GM10248 (cell line): ENCODE data around the gene COL4A1.

Experiments used
- CTCF ChIA-PET: fragments of 300-600 bp; sonication (Branson Sonifier 250); formaldehyde crosslinking; extraction: SDS; loops from one replicate; lab custom pipeline; 2021; ENCODE audit warnings: antibody characterized with exemption; lab: Yijun Ruan, JAX
- POLR2A ChIA-PET: fragments of 350-650 bp; sonication (Branson Sonifier 250); formaldehyde crosslinking; extraction: SDS; loops from one replicate; lab custom pipeline; 2020; ENCODE audit warnings: antibody characterized with exemption; lab: Yijun Ruan, JAX
- DNase-seq: peaks from one replicate; pipeline ENCODE4 v3.0.0; 2012; ENCODE audit errors: extremely low spot score
- CTCF ChIP-seq: IDR thresholded peaks from 2 replicates; pipeline ENCODE4 v1.5.1; 2012; ENCODE audit warnings: mild to moderate bottlenecking, low read depth; ENCODE audit errors: extremely low read depth, missing control alignments, control extremely low read depth

Gene COL4A1

GRCh38 chr13:110155072-110155471, 151.9 kb downstream of the COL4A1 start:
- no peak for TF ChIP-seq CTCF
- ChIA-PET CTCF (interaction anchor here (3.0 kb wide), 1 partner anchor 9 kb away, joined by 10 read pairs; no protein-coding TSS in a partner anchor), POLR2A (no interaction called here)

GRCh38 chr13:110154410-110154933, 152.5 kb downstream of the COL4A1 start:
- TF ChIP-seq CTCF: no peak
- DNase-seq: no peak
- CTCF ChIA-PET: no interaction called here
- POLR2A ChIA-PET: no interaction called here

More at GRCh38 chr13:110155072-110155471, 151.9 kb downstream of the COL4A1 start:
- DNase-seq: no peak

GRCh38 chr13:110152351-110152750, 154.6 kb downstream of the COL4A1 start:
- POLR2A ChIA-PET: no interaction called here
- TF ChIP-seq CTCF: no peak
- CTCF ChIA-PET: interaction anchor here (0.8 kb wide), 1 partner anchor 9 kb away, joined by 5 read pairs; no protein-coding TSS in a partner anchor
- DNase-seq: no peak

- ChIA-PET CTCF (no interaction called here), POLR2A (no interaction called here)
- DNase-seq: no peak
- TF ChIP-seq CTCF: no peak
These were observed 155.5 kb downstream of the COL4A1 start for GRCh38 chr13:110151462-110151861.

GRCh38 chr13:110150384-110151101, 156.4 kb downstream of the COL4A1 start:
- ChIA-PET POLR2A (no interaction called here), CTCF (interaction anchor here (1.1 kb wide), 1 partner anchor 47 kb away, joined by 3 read pairs; no protein-coding TSS in a partner anchor)
- no peak for DNase-seq
- no peak for TF ChIP-seq CTCF

GRCh38 chr13:110149036-110149435, 157.9 kb downstream of the COL4A1 start:
- POLR2A ChIA-PET: no interaction called here
- CTCF ChIA-PET: interaction anchor here (0.9 to 1.8 kb wide), 7 partner anchors 8 to 35 kb away, joined by 3 to 10 read pairs (median 3); no protein-coding TSS in a partner anchor
- no peak for DNase-seq
- no peak for TF ChIP-seq CTCF
